HepG2 (cell line): ENCODE data around the gene IFI35. TPM values are rescaled to one million over a fixed set of nuclear protein-coding genes. Genes with fewer than 3 reads are reported as not detected.

Experiments
- GATAD2A ChIP-seq: IDR thresholded peaks from 2 replicates; pipeline ENCODE4 v1.6.1; 2016
- GLI4 ChIP-seq: sonication (generic); formaldehyde crosslinking; IDR thresholded peaks from 2 replicates; pipeline ENCODE4 v1.5.1; 2020; ENCODE audit warnings: missing genetic modification reagents, mild to moderate bottlenecking, moderate library complexity, borderline replicate concordance
- HNF1B ChIP-seq: sonication (generic); formaldehyde crosslinking; IDR thresholded peaks from 2 replicates; pipeline ENCODE4 v1.5.1; 2020; ENCODE audit warnings: mild to moderate bottlenecking, moderate library complexity, missing genetic modification reagents
- NR2F2 ChIP-seq: IDR thresholded peaks from 2 replicates; pipeline ENCODE4 v1.6.1; 2012; ENCODE audit warnings: low read depth, inconsistent platforms, borderline replicate concordance
- PRDM4 ChIP-seq: sonication (generic); formaldehyde crosslinking; IDR thresholded peaks from 2 replicates; pipeline ENCODE4 v1.9.0; 2021; ENCODE audit warnings: missing genetic modification reagents, borderline replicate concordance
- SRSF1 ChIP-seq: fragments of 200-400 bp; formaldehyde crosslinking; optimal IDR thresholded peaks from 2 replicates; pipeline ENCODE3; 2017; ENCODE audit warnings: mild to moderate bottlenecking, low read depth, low read length, moderate library complexity
- ZC3H13 ChIP-seq: sonication (generic); formaldehyde crosslinking; IDR thresholded peaks from 2 replicates; pipeline ENCODE4 v1.8.1; 2023; ENCODE audit warnings: mild to moderate bottlenecking, missing genetic modification reagents, moderate library complexity
- ZFP90 ChIP-seq: sonication (generic); formaldehyde crosslinking; IDR thresholded peaks from 2 replicates; pipeline ENCODE4 v1.8.0; 2022; ENCODE audit warnings: missing genetic modification reagents, mild to moderate bottlenecking, inconsistent platforms, borderline replicate concordance
- ZNF225 ChIP-seq: sonication (generic); formaldehyde crosslinking; IDR thresholded peaks from 2 replicates; pipeline ENCODE4 v1.4.0; 2020; ENCODE audit warnings: mild to moderate bottlenecking, missing genetic modification reagents
- ZNF619 ChIP-seq: sonication (generic); formaldehyde crosslinking; IDR thresholded peaks from 2 replicates; pipeline ENCODE4 v1.4.0; 2020; ENCODE audit warnings: mild to moderate bottlenecking, missing genetic modification reagents
- polyA plus RNA-seq, 8 experiments: library from polyadenylated mRNA; depleted of rRNA in 3 of 8; stranded (reverse) in 7 of 8; unstranded in 1 of 8; fragments of >200 nt; fragmentation: Illumina TruSeq in 4 of 8; extraction: Trizol in 4 of 8; gene quantifications; 2 replicates each; pipeline versions ENCODE4 v1.2.1 to v1.2.3, GENCODE V29; 2011 to 2016; ENCODE audit warnings: low read depth in 4 of 8, missing spikeins in 1 of 8, mixed read lengths in 1 of 8; ENCODE audit not compliant: insufficient read depth in 1 of 8
- total RNA-seq, 5 experiments: library from RNA; depleted of rRNA; stranded (reverse); fragments of >200 nt; fragmentation: Illumina TruSeq; extraction: Trizol; gene quantifications; 2 replicates each; pipeline ENCODE4 v1.2.3, GENCODE V29; 2016; ENCODE audit warnings: low read depth in 1 of 5
- TF ChIP-seq, protein P1 (sequence below): sonication (generic); formaldehyde crosslinking; IDR thresholded peaks from 2 replicates; pipeline ENCODE4 v1.4.0; 2020; ENCODE audit warnings: missing genetic modification reagents
- TF ChIP-seq, protein P2 (sequence below): sonication (generic); IDR thresholded peaks from 2 replicates; pipeline ENCODE4 v1.6.1; 2016; ENCODE audit warnings: low read depth, borderline replicate concordance
- TF ChIP-seq, protein P3 (sequence below): sonication (generic); formaldehyde crosslinking; IDR thresholded peaks from 2 replicates; pipeline ENCODE4 v1.4.0; 2020; ENCODE audit warnings: missing genetic modification reagents

IFI35 gene
- total and polyA plus RNA-seq, 2 of the 13 experiments (the other 11 are each of a cell fraction or from before 2014, with no cell fraction given): 28.9 to 38.1 TPM

DNA sequence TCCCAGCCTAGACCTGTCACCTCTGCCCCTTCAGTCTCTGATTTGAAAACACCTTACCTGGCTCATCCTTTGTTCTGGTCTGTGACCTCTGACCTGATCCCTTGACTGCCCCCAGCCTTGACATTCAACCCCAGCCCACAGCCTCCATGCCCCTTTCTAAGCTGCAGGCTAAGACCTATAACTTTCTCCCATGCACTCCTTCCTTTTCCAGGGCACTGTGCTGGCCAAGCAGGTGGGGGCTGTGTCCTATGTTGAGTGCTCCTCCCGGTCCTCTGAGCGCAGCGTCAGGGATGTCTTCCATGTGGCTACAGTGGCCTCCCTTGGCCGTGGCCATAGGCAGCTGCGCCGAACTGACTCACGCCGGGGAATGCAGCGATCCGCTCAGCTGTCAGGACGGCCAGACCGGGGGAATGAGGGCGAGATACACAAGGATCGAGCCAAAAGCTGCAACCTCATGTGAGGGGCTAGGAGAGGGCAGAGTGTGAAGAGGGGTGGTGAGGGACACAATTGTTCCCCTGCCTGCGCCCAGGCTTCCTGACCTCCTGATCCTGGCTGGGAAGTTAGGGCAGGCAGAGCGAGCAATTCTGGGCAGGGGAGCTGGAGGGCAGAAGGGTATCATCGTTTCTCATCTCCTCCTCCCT, 21.8 kb downstream of the IFI35 start (continued):
- TF ChIP-seq ZFP90 (CRISPR knock-in tag): 0 out of 2 replicates have a peak, but pooled peaks have one; percentile 36
- TF ChIP-seq, protein P1, sequence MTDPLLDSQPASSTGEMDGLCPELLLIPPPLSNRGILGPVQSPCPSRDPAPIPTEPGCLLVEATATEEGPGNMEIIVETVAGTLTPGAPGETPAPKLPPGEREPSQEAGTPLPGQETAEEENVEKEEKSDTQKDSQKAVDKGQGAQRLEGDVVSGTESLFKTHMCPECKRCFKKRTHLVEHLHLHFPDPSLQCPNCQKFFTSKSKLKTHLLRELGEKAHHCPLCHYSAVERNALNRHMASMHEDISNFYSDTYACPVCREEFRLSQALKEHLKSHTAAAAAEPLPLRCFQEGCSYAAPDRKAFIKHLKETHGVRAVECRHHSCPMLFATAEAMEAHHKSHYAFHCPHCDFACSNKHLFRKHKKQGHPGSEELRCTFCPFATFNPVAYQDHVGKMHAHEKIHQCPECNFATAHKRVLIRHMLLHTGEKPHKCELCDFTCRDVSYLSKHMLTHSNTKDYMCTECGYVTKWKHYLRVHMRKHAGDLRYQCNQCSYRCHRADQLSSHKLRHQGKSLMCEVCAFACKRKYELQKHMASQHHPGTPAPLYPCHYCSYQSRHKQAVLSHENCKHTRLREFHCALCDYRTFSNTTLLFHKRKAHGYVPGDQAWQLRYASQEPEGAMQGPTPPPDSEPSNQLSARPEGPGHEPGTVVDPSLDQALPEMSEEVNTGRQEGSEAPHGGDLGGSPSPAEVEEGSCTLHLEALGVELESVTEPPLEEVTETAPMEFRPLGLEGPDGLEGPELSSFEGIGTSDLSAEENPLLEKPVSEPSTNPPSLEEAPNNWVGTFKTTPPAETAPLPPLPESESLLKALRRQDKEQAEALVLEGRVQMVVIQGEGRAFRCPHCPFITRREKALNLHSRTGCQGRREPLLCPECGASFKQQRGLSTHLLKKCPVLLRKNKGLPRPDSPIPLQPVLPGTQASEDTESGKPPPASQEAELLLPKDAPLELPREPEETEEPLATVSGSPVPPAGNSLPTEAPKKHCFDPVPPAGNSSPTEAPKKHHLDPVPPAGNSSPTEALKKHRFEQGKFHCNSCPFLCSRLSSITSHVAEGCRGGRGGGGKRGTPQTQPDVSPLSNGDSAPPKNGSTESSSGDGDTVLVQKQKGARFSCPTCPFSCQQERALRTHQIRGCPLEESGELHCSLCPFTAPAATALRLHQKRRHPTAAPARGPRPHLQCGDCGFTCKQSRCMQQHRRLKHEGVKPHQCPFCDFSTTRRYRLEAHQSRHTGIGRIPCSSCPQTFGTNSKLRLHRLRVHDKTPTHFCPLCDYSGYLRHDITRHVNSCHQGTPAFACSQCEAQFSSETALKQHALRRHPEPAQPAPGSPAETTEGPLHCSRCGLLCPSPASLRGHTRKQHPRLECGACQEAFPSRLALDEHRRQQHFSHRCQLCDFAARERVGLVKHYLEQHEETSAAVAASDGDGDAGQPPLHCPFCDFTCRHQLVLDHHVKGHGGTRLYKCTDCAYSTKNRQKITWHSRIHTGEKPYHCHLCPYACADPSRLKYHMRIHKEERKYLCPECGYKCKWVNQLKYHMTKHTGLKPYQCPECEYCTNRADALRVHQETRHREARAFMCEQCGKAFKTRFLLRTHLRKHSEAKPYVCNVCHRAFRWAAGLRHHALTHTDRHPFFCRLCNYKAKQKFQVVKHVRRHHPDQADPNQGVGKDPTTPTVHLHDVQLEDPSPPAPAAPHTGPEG: no peak
- TF ChIP-seq SRSF1: no peak
- peak; percentile 76 for TF ChIP-seq NR2F2
- peak; percentile 56; the same call in 1 of the 2 replicates for TF ChIP-seq HNF1B (CRISPR knock-in tag)
- TF ChIP-seq GATAD2A: 0 out of 2 replicates have a peak, but pooled peaks have one; percentile 19
- TF ChIP-seq, protein P2, sequence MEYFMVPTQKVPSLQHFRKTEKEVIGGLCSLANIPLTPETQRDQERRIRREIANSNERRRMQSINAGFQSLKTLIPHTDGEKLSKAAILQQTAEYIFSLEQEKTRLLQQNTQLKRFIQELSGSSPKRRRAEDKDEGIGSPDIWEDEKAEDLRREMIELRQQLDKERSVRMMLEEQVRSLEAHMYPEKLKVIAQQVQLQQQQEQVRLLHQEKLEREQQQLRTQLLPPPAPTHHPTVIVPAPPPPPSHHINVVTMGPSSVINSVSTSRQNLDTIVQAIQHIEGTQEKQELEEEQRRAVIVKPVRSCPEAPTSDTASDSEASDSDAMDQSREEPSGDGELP: peak; percentile 61; the same call in 1 of the 2 replicates
- no peak for TF ChIP-seq ZC3H13 (CRISPR knock-in tag)
- 0 out of 2 replicates have a peak, but pooled peaks have one; percentile 35 for TF ChIP-seq ZNF619 (CRISPR knock-in tag)
- 0 out of 2 replicates have a peak, but pooled peaks have one; percentile 50 for TF ChIP-seq GLI4 (CRISPR knock-in tag)
- no peak for TF ChIP-seq PRDM4
- peak; percentile 21; the same call in 1 of the 2 replicates for TF ChIP-seq ZNF225 (CRISPR knock-in tag)
- TF ChIP-seq, protein P3, sequence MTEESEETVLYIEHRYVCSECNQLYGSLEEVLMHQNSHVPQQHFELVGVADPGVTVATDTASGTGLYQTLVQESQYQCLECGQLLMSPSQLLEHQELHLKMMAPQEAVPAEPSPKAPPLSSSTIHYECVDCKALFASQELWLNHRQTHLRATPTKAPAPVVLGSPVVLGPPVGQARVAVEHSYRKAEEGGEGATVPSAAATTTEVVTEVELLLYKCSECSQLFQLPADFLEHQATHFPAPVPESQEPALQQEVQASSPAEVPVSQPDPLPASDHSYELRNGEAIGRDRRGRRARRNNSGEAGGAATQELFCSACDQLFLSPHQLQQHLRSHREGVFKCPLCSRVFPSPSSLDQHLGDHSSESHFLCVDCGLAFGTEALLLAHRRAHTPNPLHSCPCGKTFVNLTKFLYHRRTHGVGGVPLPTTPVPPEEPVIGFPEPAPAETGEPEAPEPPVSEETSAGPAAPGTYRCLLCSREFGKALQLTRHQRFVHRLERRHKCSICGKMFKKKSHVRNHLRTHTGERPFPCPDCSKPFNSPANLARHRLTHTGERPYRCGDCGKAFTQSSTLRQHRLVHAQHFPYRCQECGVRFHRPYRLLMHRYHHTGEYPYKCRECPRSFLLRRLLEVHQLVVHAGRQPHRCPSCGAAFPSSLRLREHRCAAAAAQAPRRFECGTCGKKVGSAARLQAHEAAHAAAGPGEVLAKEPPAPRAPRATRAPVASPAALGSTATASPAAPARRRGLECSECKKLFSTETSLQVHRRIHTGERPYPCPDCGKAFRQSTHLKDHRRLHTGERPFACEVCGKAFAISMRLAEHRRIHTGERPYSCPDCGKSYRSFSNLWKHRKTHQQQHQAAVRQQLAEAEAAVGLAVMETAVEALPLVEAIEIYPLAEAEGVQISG: peak; percentile 37; the same call in 1 of the 2 replicates
